Nephron (organoid): ENCODE data around the gene GJC2.

Experiments used
- H3K27ac Mint-ChIP-seq, 3 experiments: 2 replicates each; pipeline ENCODE4 v1.8.0; 2020; ENCODE audit warnings: mixed read lengths in 3 of 3, mild to moderate bottlenecking in 2 of 3, moderate library complexity in 1 of 3
- H3K27me3 Mint-ChIP-seq: 2 replicates; pipeline ENCODE4 v1.8.0; 2021; ENCODE audit warnings: low read depth, mild to moderate bottlenecking, moderate library complexity, mixed read lengths
- H3K36me3 Mint-ChIP-seq: 2 replicates; pipeline ENCODE4 v1.8.0; 2020; ENCODE audit warnings: low read depth, mixed read lengths
- H3K4me1 Mint-ChIP-seq: 2 replicates; pipeline ENCODE4 v1.8.0; 2020; ENCODE audit warnings: mixed read lengths
- H3K4me3 Mint-ChIP-seq, 3 experiments: 2 replicates each; pipeline ENCODE4 v1.8.0; 2020; ENCODE audit warnings: mild to moderate bottlenecking in 3 of 3, mixed read lengths in 3 of 3, moderate library complexity in 2 of 3
- H3K9me3 Mint-ChIP-seq: 2 replicates; pipeline ENCODE4 v1.8.0; 2020; ENCODE audit warnings: mixed read lengths
- TF ChIP-seq, protein P1 (sequence below), 3 experiments: fragments of 200-600 bp; sonication (generic); IDR thresholded peaks; one replicate each; pipeline ENCODE4 v1.5.0; 2021; ENCODE audit warnings: antibody characterized with exemption in 3 of 3; ENCODE audit not compliant: unreplicated experiment in 3 of 3

The GJC2 gene

DNA sequence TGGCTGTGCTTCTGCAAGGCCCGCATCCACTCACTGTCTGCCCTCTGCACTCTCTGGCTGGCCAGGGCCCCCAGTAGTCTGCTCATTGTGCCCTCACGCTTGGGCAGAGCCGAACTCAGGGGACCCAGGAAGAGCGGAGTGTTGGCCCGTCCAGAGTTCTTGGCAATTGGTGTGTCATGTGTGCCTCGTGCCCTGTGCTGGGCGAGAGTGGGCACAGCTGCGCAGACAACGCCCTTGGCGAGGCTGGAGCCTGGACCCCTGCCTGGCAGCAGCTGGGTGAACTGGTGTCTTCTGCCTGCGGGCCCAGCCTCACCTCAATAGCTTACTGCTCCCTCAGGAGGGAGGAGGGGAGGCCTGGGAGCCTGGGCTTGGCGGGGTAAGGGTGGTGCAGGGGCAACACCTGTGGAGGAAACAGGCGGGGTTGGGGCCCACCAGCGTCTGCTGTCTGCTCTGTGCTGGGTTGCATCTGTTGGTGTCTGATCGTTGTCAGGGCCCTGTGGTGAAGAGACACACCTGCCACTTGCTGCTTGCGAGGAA, 7.5 kb upstream of the GJC2 start:
- Mint-ChIP-seq H3K27ac (no peak overlapping the region), H3K9me3 (no peaks in the 10 kb centered on the region), H3K4me1 (peaks cover 24% of the 10 kb centered on the region), H3K36me3 (no peaks in the 10 kb centered on the region), H3K4me3 (peak overlapping the region; percentile 89 to 94 (median 91)), H3K27me3 (peaks cover 6% of the 10 kb centered on the region)
- TF ChIP-seq, protein P1, sequence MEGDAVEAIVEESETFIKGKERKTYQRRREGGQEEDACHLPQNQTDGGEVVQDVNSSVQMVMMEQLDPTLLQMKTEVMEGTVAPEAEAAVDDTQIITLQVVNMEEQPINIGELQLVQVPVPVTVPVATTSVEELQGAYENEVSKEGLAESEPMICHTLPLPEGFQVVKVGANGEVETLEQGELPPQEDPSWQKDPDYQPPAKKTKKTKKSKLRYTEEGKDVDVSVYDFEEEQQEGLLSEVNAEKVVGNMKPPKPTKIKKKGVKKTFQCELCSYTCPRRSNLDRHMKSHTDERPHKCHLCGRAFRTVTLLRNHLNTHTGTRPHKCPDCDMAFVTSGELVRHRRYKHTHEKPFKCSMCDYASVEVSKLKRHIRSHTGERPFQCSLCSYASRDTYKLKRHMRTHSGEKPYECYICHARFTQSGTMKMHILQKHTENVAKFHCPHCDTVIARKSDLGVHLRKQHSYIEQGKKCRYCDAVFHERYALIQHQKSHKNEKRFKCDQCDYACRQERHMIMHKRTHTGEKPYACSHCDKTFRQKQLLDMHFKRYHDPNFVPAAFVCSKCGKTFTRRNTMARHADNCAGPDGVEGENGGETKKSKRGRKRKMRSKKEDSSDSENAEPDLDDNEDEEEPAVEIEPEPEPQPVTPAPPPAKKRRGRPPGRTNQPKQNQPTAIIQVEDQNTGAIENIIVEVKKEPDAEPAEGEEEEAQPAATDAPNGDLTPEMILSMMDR (IDR thresholded peaks at IDR 0.05; ENCODE audit: unreplicated experiment in 3 of 3), result no peak

GRCh38 chr1:228142701-228143136, 7.0 kb upstream of the GJC2 start:
- H3K9me3 Mint-ChIP-seq, result no peaks in the 10 kb centered on the region
- H3K27me3 Mint-ChIP-seq, result peaks cover under 1% of the 10 kb centered on the region
- peak overlapping the region; percentile 50 to 91 (median 73) for H3K4me3 Mint-ChIP-seq
- peaks cover 24% of the 10 kb centered on the region for H3K4me1 Mint-ChIP-seq
- no peak overlapping the region for H3K27ac Mint-ChIP-seq
- TF ChIP-seq, protein P1 (IDR thresholded peaks at IDR 0.05; ENCODE audit: unreplicated experiment in 3 of 3), result no peak
- H3K36me3 Mint-ChIP-seq, result no peaks in the 10 kb centered on the region

DNA sequence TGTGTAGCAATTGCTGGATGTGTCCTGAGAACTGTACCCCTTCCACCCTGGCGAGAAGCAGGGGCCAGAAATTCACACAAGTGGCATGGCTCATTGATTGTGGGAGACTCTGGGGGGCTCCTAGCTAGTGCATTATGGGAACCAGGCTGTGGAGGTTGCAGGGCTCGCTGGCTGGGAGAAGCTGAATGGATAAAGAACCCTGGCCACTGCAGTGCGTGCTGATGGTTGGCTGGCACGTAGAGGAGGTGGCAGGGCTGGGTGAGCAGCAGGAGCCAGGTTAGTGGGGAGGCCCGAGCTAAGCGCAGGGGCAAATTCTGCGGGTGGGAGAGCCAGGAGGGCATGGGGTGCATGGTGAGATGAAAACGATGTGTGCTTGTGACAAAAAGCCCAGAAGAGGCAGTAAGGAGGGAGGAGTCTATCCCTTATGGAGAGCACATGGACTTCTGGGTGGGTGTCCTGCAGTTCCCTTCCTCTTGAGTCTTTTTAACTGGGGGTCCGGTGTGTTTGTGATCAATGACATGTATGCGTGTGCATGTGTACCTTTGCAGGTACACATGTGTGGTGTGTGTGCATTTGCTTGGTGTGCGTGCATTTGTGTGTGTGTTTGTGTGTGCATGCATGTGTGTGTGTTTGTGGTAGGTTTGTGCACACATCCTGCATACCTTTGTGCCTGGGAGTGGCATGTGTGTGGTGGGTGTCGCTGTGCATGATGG, 6.1 kb upstream of the GJC2 start:
- TF ChIP-seq, protein P1 (IDR thresholded peaks at IDR 0.05; ENCODE audit: unreplicated experiment in 3 of 3), result no peak
- Mint-ChIP-seq H3K27me3 (no peaks in the 10 kb centered on the region), H3K4me1 (peaks cover 24% of the 10 kb centered on the region), H3K36me3 (no peaks in the 10 kb centered on the region), H3K4me3 (peak overlapping the region; percentile 50 to 91 (median 73)), H3K9me3 (no peaks in the 10 kb centered on the region), H3K27ac (peak overlapping the region in 1 of 3 experiments; percentile 26)

- Mint-ChIP-seq H3K9me3 (no peaks in the 10 kb centered on the region), H3K27ac (no peak overlapping the region), H3K36me3 (no peaks in the 10 kb centered on the region), H3K4me1 (peaks cover 24% of the 10 kb centered on the region), H3K4me3 (peak overlapping the region in 2 of 3 experiments; percentile 45 to 91), H3K27me3 (no peaks in the 10 kb centered on the region)
- TF ChIP-seq, protein P1 (IDR thresholded peaks at IDR 0.05; ENCODE audit: unreplicated experiment in 3 of 3), result no peak
Observed at GRCh38 chr1:228144193-228144992, 5.3 kb upstream of the GJC2 start.

DNA sequence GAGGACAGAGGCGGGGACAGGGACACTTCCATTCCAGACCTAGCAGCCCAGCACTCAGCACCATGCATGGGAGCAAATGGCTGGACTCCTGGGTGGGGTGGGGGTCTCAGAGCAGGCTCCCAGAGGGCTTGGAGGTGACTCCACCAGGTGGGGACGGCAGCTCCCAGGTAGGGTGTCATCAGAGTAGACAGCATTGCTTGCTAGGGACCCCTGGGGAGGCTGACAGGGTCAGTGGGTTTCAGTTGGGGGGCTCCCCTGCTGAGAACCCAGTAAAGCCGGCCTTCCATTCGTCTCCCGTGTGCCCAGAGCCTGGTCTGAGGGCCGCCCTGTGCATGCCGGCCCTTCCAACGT, 4.8 kb upstream of the GJC2 start:
- Mint-ChIP-seq H3K36me3 (no peaks in the 10 kb centered on the region), H3K27ac (no peak overlapping the region), H3K4me1 (peaks cover 24% of the 10 kb centered on the region), H3K27me3 (no peaks in the 10 kb centered on the region), H3K9me3 (no peaks in the 10 kb centered on the region), H3K4me3 (no peak overlapping the region)
- TF ChIP-seq, protein P1 (IDR thresholded peaks at IDR 0.05; ENCODE audit: unreplicated experiment in 3 of 3), result no peak
